ENCODE data around the gene LRGUK.

GRCh38 chr7:134098072-134098471 is 29.1 kb upstream of the LRGUK start:
- TF ChIP-seq ZFX (IDR thresholded peaks at IDR 0.05) (no peak), CTCF (conservative IDR thresholded peaks at IDR 0.05) (no peak)

All from C4-2B (cell line).